ENCODE measurements around the gene SSBP1.

SSBP1 gene

GRCh38 chr7:141710301-141710700, 27.9 kb upstream of the SSBP1 start:
- H3K4me2 ChIP-seq (ENCODE audit: low read length): no peak overlapping the region

DNA sequence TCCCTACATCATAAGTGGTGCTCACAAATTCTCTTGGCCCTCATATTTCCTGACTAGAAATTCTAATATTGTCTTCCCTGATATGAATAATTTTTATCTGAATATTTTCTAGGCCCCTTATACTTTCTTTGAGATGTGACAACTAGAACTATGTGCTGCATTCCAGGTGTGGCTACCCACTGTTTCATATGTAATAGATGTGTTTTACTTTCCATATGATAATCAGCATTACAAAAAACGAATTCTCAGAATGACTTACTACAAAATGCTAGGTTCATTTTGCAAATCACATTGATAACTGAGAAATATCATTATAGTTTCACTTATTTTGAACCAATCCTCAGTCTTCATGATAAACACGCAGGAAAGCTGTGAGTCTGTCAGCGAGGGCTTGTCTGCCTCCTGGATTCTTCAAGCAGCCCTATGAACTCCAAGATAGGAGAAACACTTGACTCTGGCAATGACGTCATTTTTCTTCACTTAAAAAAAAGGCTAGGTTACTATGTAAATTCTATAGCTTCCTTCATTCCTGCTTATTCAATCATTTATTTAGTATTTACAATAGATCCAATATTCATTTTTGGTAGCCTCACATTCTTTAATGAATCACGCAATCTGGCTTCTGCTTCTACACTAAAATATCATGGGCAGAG, 25.4 kb upstream of the SSBP1 start:
- Histone ChIP-seq H3K79me1 (ENCODE audit: low read length) (no peaks in the 10 kb centered on the region), H3K79me2 (ENCODE audit: control insufficient read depth, insufficient read depth, low read length) (no peaks in the 10 kb centered on the region), H3K56ac (ENCODE audit: low read length) (no peak overlapping the region), H3K27me3 (ENCODE audit: insufficient read depth, low read length, poor library complexity) (no peaks in the 10 kb centered on the region), H3K27ac (ENCODE audit: low read depth, low read length) (no peak overlapping the region), H3K4me3 (ENCODE audit: low read length) (no peak overlapping the region), H2BK15ac (replicated peaks; ENCODE audit: low read depth) (no peak overlapping the region), H2BK120ac (ENCODE audit: low read depth, low read length) (no peak overlapping the region), H3K9ac (ENCODE audit: low read length) (no peak overlapping the region), H3K4me2 (ENCODE audit: low read length) (no peak overlapping the region), H3K4me1 (ENCODE audit: control insufficient read depth, low read depth, low read length) (no peaks in the 10 kb centered on the region), H4K8ac (ENCODE audit: low read depth, low read length) (no peak overlapping the region), H3K23ac (ENCODE audit: low read length) (no peak overlapping the region), H2AK5ac (ENCODE audit: low read length) (no peak overlapping the region), H3K4ac (ENCODE audit: low read depth, low read length) (no peak overlapping the region), H2BK5ac (ENCODE audit: low read length) (no peak overlapping the region), H3K36me3 (ENCODE audit: control insufficient read depth, insufficient read depth, low read length) (no peaks in the 10 kb centered on the region), H3K18ac (ENCODE audit: low read length) (no peak overlapping the region), H4K5ac (ENCODE audit: low read length) (no peak overlapping the region)
- no peak for DNase-seq
- WGBS (ENCODE audit: extremely low coverage, insufficient coverage, low lambda C conversion rate): no CpG with 5 or more reads among the region's 5 CpGs

More at GRCh38 chr7:141710301-141710700, 27.9 kb upstream of the SSBP1 start:
- no peak overlapping the region for H3K9ac ChIP-seq (ENCODE audit: low read length)
- H2BK5ac ChIP-seq (ENCODE audit: low read length): no peak overlapping the region
- WGBS (ENCODE audit: extremely low coverage, insufficient coverage, low lambda C conversion rate): no CpG with 5 or more reads among the region's 1 CpG
- H3K79me2 ChIP-seq (ENCODE audit: control insufficient read depth, insufficient read depth, low read length): no peaks in the 10 kb centered on the region
- no peak overlapping the region for H2AK5ac ChIP-seq (ENCODE audit: low read length)
- H4K5ac ChIP-seq (ENCODE audit: low read length): no peak overlapping the region
- H4K8ac ChIP-seq (ENCODE audit: low read depth, low read length): no peak overlapping the region
- no peak overlapping the region for H2BK15ac ChIP-seq (replicated peaks; ENCODE audit: low read depth)
- no peak overlapping the region for H3K56ac ChIP-seq (ENCODE audit: low read length)
- no peak overlapping the region for H3K18ac ChIP-seq (ENCODE audit: low read length)
- H3K79me1 ChIP-seq (ENCODE audit: low read length): no peaks in the 10 kb centered on the region
- no peaks in the 10 kb centered on the region for H3K4me1 ChIP-seq (ENCODE audit: control insufficient read depth, low read depth, low read length)
- H3K23ac ChIP-seq (ENCODE audit: low read length): no peak overlapping the region
- no peak overlapping the region for H2BK120ac ChIP-seq (ENCODE audit: low read depth, low read length)
- H3K36me3 ChIP-seq (ENCODE audit: control insufficient read depth, insufficient read depth, low read length): no peaks in the 10 kb centered on the region
- DNase-seq: no peak
- H3K4ac ChIP-seq (ENCODE audit: low read depth, low read length): no peak overlapping the region
- no peak overlapping the region for H3K4me3 ChIP-seq (ENCODE audit: low read length)
- H3K27ac ChIP-seq (ENCODE audit: low read depth, low read length): no peak overlapping the region
- H3K27me3 ChIP-seq (ENCODE audit: insufficient read depth, low read length, poor library complexity): no peaks in the 10 kb centered on the region

GRCh38 chr7:141713890-141714289, 24.3 kb upstream of the SSBP1 start:
- H2BK120ac ChIP-seq (ENCODE audit: low read depth, low read length): no peak overlapping the region
- no peak overlapping the region for H2AK5ac ChIP-seq (ENCODE audit: low read length)
- no peak overlapping the region for H4K5ac ChIP-seq (ENCODE audit: low read length)
- H3K23ac ChIP-seq (ENCODE audit: low read length): no peak overlapping the region
- no peaks in the 10 kb centered on the region for H3K79me1 ChIP-seq (ENCODE audit: low read length)
- no peaks in the 10 kb centered on the region for H3K36me3 ChIP-seq (ENCODE audit: control insufficient read depth, insufficient read depth, low read length)
- H2BK5ac ChIP-seq (ENCODE audit: low read length): no peak overlapping the region
- H3K27me3 ChIP-seq (ENCODE audit: insufficient read depth, low read length, poor library complexity): no peaks in the 10 kb centered on the region
- H3K4ac ChIP-seq (ENCODE audit: low read depth, low read length): no peak overlapping the region
- H2BK15ac ChIP-seq (replicated peaks; ENCODE audit: low read depth): no peak overlapping the region
- H3K4me1 ChIP-seq (ENCODE audit: control insufficient read depth, low read depth, low read length): no peaks in the 10 kb centered on the region
- WGBS (ENCODE audit: extremely low coverage, insufficient coverage, low lambda C conversion rate): no CpG with 5 or more reads among the region's 1 CpG
- no peak overlapping the region for H4K8ac ChIP-seq (ENCODE audit: low read depth, low read length)
- H3K4me2 ChIP-seq (ENCODE audit: low read length): no peak overlapping the region
- H3K18ac ChIP-seq (ENCODE audit: low read length): no peak overlapping the region
- no peak for DNase-seq
- H3K4me3 ChIP-seq (ENCODE audit: low read length): no peak overlapping the region
- no peaks in the 10 kb centered on the region for H3K79me2 ChIP-seq (ENCODE audit: control insufficient read depth, insufficient read depth, low read length)
- H3K9ac ChIP-seq (ENCODE audit: low read length): no peak overlapping the region
- no peak overlapping the region for H3K56ac ChIP-seq (ENCODE audit: low read length)
- no peak overlapping the region for H3K27ac ChIP-seq (ENCODE audit: low read depth, low read length)

DNA sequence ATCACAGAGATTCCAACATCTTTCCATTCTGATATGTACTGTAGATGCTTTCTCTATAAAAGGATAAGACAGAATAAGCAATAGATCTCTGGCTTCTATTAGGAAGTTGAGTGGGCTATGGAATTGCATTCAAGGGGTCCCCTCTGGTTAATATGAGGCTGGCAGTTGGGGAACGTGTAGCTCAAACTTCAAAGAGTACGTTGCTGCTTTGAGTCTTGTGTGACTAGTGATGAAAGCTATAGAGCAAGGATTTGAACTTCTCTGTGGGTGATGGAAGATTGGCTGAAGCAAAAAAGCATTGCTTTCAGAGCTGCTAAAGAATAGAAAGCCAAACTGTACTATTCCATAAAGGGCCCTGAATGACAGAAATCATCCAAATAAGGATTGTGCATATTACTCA, 23.6 kb upstream of the SSBP1 start:
- no peak overlapping the region for H3K4me2 ChIP-seq (ENCODE audit: low read length)
- WGBS (ENCODE audit: extremely low coverage, insufficient coverage, low lambda C conversion rate): no CpG with 5 or more reads among the region's 2 CpGs
- H3K56ac ChIP-seq (ENCODE audit: low read length): no peak overlapping the region
- DNase-seq: no peak
- H3K79me2 ChIP-seq (ENCODE audit: control insufficient read depth, insufficient read depth, low read length): no peaks in the 10 kb centered on the region
- no peak overlapping the region for H2BK120ac ChIP-seq (ENCODE audit: low read depth, low read length)
- no peaks in the 10 kb centered on the region for H3K27me3 ChIP-seq (ENCODE audit: insufficient read depth, low read length, poor library complexity)
- H2BK15ac ChIP-seq (replicated peaks; ENCODE audit: low read depth): no peak overlapping the region
- no peak overlapping the region for H2BK5ac ChIP-seq (ENCODE audit: low read length)
- no peak overlapping the region for H3K23ac ChIP-seq (ENCODE audit: low read length)
- H3K79me1 ChIP-seq (ENCODE audit: low read length): no peaks in the 10 kb centered on the region
- no peak overlapping the region for H2AK5ac ChIP-seq (ENCODE audit: low read length)
- no peaks in the 10 kb centered on the region for H3K36me3 ChIP-seq (ENCODE audit: control insufficient read depth, insufficient read depth, low read length)
- no peak overlapping the region for H3K9ac ChIP-seq (ENCODE audit: low read length)
- no peak overlapping the region for H3K27ac ChIP-seq (ENCODE audit: low read depth, low read length)
- no peak overlapping the region for H4K8ac ChIP-seq (ENCODE audit: low read depth, low read length)
- H3K4ac ChIP-seq (ENCODE audit: low read depth, low read length): no peak overlapping the region
- H3K4me1 ChIP-seq (ENCODE audit: control insufficient read depth, low read depth, low read length): no peaks in the 10 kb centered on the region
- H4K5ac ChIP-seq (ENCODE audit: low read length): no peak overlapping the region
- H3K4me3 ChIP-seq (ENCODE audit: low read length): no peak overlapping the region
- no peak overlapping the region for H3K18ac ChIP-seq (ENCODE audit: low read length)

GRCh38 chr7:141715018-141715417, 23.1 kb upstream of the SSBP1 start:
- H3K56ac ChIP-seq (ENCODE audit: low read length): no peak overlapping the region
- no CpG with 5 or more reads among the region's 4 CpGs for WGBS (ENCODE audit: extremely low coverage, insufficient coverage, low lambda C conversion rate)
- no peaks in the 10 kb centered on the region for H3K36me3 ChIP-seq (ENCODE audit: control insufficient read depth, insufficient read depth, low read length)
- H3K4ac ChIP-seq (ENCODE audit: low read depth, low read length): no peak overlapping the region
- no peak overlapping the region for H3K9ac ChIP-seq (ENCODE audit: low read length)
- H2AK5ac ChIP-seq (ENCODE audit: low read length): no peak overlapping the region
- H3K4me3 ChIP-seq (ENCODE audit: low read length): no peak overlapping the region
- no peak overlapping the region for H2BK120ac ChIP-seq (ENCODE audit: low read depth, low read length)
- H3K79me1 ChIP-seq (ENCODE audit: low read length): no peaks in the 10 kb centered on the region
- no peaks in the 10 kb centered on the region for H3K4me1 ChIP-seq (ENCODE audit: control insufficient read depth, low read depth, low read length)
- no peak overlapping the region for H4K8ac ChIP-seq (ENCODE audit: low read depth, low read length)
- H3K79me2 ChIP-seq (ENCODE audit: control insufficient read depth, insufficient read depth, low read length): no peaks in the 10 kb centered on the region
- H3K4me2 ChIP-seq (ENCODE audit: low read length): no peak overlapping the region
- no peak overlapping the region for H2BK15ac ChIP-seq (replicated peaks; ENCODE audit: low read depth)
- no peak overlapping the region for H4K5ac ChIP-seq (ENCODE audit: low read length)
- H3K23ac ChIP-seq (ENCODE audit: low read length): no peak overlapping the region
- H3K18ac ChIP-seq (ENCODE audit: low read length): no peak overlapping the region
- no peak overlapping the region for H2BK5ac ChIP-seq (ENCODE audit: low read length)
- DNase-seq: no peak
- H3K27ac ChIP-seq (ENCODE audit: low read depth, low read length): no peak overlapping the region
- no peaks in the 10 kb centered on the region for H3K27me3 ChIP-seq (ENCODE audit: insufficient read depth, low read length, poor library complexity)
